GM21576 (cell line): ENCODE measurements around the gene GTF2H2C_2.
"Not testable (repeated sequence)": the region's sequence is repeated elsewhere in the genome, so short reads cannot be mapped to it uniquely, and the experiment has no call there.

Experiments
- ATAC-seq: cut with Tn5 transposase; IDR thresholded peaks from one replicate; pipeline ENCODE4 v1.9.1; 2021; ENCODE audit warnings: mild to moderate bottlenecking, moderate library complexity; ENCODE audit not compliant: unreplicated experiment

GTF2H2C_2 gene

GRCh38 chr5:70415117-70415516, at the start of gene GTF2H2C_2:
TSS of gene GTF2H2C_2 (plus strand) at chr5:70415368.
- peak; percentile 92 for ATAC-seq

GRCh38 chr5:70400984-70401686, 14.0 kb upstream of the GTF2H2C_2 start:
- ATAC-seq = peak; percentile 99

- not testable (repeated sequence) for ATAC-seq
Observed at GRCh38 chr5:70421322-70421721, 6.2 kb downstream of the GTF2H2C_2 start.

GRCh38 chr5:70423215-70423614, 8.0 kb downstream of the GTF2H2C_2 start:
- ATAC-seq = not testable (repeated sequence)

GRCh38 chr5:70438518-70438917, 23.4 kb downstream of the GTF2H2C_2 start:
- ATAC-seq = not testable (repeated sequence)

GRCh38 chr5:70449565-70449964, 34.4 kb downstream of the GTF2H2C_2 start:
- ATAC-seq = not testable (repeated sequence)

- ATAC-seq = not testable (repeated sequence)
Observed at GRCh38 chr5:70451249-70451984, 36.2 kb downstream of the GTF2H2C_2 start.

- ATAC-seq = peak; percentile 95
Observed at GRCh38 chr5:70457093-70457492, 41.9 kb downstream of the GTF2H2C_2 start.

GRCh38 chr5:70459188-70459587, 44.0 kb downstream of the GTF2H2C_2 start:
- ATAC-seq = not testable (repeated sequence)

GRCh38 chr5:70461984-70462383, 46.8 kb downstream of the GTF2H2C_2 start:
- not testable (repeated sequence) for ATAC-seq

- not testable (repeated sequence) for ATAC-seq
Observed at GRCh38 chr5:70464019-70464637, 49.0 kb downstream of the GTF2H2C_2 start.

- not testable (repeated sequence) for ATAC-seq
Observed at GRCh38 chr5:70469926-70470509, 54.9 kb downstream of the GTF2H2C_2 start.
